HG02938 (cell line): ENCODE measurements around the gene EPN2.
"Not testable (repeated sequence)": the region's sequence is repeated elsewhere in the genome, so short reads cannot be mapped to it uniquely, and the experiment has no call there.

ENCODE experiments used
- ATAC-seq: cut with Tn5 transposase; IDR thresholded peaks from one replicate; pipeline ENCODE4 v1.9.1; 2021; ENCODE audit warnings: mild to moderate bottlenecking, moderate library complexity; ENCODE audit not compliant: unreplicated experiment

Gene EPN2

GRCh38 chr17:19343256-19343630 is 106.1 kb downstream of the EPN2 start:
- no peak for ATAC-seq

GRCh38 chr17:19343671-19344151 is 106.5 kb downstream of the EPN2 start:
- no peak for ATAC-seq

GRCh38 chr17:19344311-19345066 is 107.3 kb downstream of the EPN2 start:
- no peak for ATAC-seq

GRCh38 chr17:19345067-19345460 is 107.9 kb downstream of the EPN2 start:
- no peak for ATAC-seq

GRCh38 chr17:19345486-19346350 is 108.6 kb downstream of the EPN2 start:
- no peak for ATAC-seq

- no peak for ATAC-seq
Observed at GRCh38 chr17:19346351-19347255, 109.4 kb downstream of the EPN2 start.

- ATAC-seq, result no peak
Observed at GRCh38 chr17:19347323-19348080, 110.3 kb downstream of the EPN2 start.

- no peak for ATAC-seq
Observed at GRCh38 chr17:19348081-19348650, 111.0 kb downstream of the EPN2 start.

- ATAC-seq, result no peak
Observed at GRCh38 chr17:19348806-19349205, 111.6 kb downstream of the EPN2 start.

- not testable (repeated sequence) for ATAC-seq
Observed at GRCh38 chr17:19353401-19353800, 116.2 kb downstream of the EPN2 start.

- no peak for ATAC-seq
Observed at GRCh38 chr17:19354748-19355147, 117.6 kb downstream of the EPN2 start.

GRCh38 chr17:19357351-19357750 is 120.2 kb downstream of the EPN2 start:
- ATAC-seq, result no peak

GRCh38 chr17:19357761-19358160 is 120.6 kb downstream of the EPN2 start:
- ATAC-seq, result no peak

- no peak for ATAC-seq
Observed at GRCh38 chr17:19359151-19359550, 122.0 kb downstream of the EPN2 start.

GRCh38 chr17:19359856-19360255 is 122.7 kb downstream of the EPN2 start:
- no peak for ATAC-seq

- no peak for ATAC-seq
Observed at GRCh38 chr17:19360772-19361171, 123.6 kb downstream of the EPN2 start.

- ATAC-seq, result no peak
Observed at GRCh38 chr17:19361326-19361725, 124.2 kb downstream of the EPN2 start.

- no peak for ATAC-seq
Observed at GRCh38 chr17:19361944-19362276, 124.7 kb downstream of the EPN2 start.

GRCh38 chr17:19362277-19363113 is 125.3 kb downstream of the EPN2 start, which contains the start of gene B9D1:
TSS of gene B9D1 (minus strand) at chr17:19362723. CDS start at chr17:19362569, 154 bp downstream.
- peak; percentile 83 for ATAC-seq
